ENCODE results near the gene CCDC187.

- no peak for TF ChIP-seq CTCF (conservative IDR thresholded peaks at IDR 0.05)
- no peak for TF ChIP-seq ZFX (IDR thresholded peaks at IDR 0.05)
Measured at GRCh38 chr9:136281421-136282271, 22.2 kb downstream of the CCDC187 start.
